Esophagus muscularis mucosa (tissue), 4 donors: ENCODE data around the gene SUPT4H1. TPM values are rescaled to one million over a fixed set of nuclear protein-coding genes. Genes with fewer than 3 reads are reported as not detected.

Source experiments
- DNase-seq: peaks from one replicate; pipeline ENCODE4 v3.0.0-alpha.2; 2017; ENCODE audit errors: extremely low spot score
- H3K27ac ChIP-seq, 4 donors: fragments of 200-600 bp; sonication (generic); replicated peaks in 1 of 4; 1 replicate in 3 of 4; 2 replicates in 1 of 4; pipeline ENCODE4 v1.5.1; 2016 to 2019; ENCODE audit warnings: mild to moderate bottlenecking in 1 of 4
- H3K27me3 ChIP-seq, 4 donors: fragments of 200-600 bp; sonication (generic); one replicate each; pipeline versions ENCODE4 v1.5.1 to v1.6.0; 2016 to 2019
- H3K36me3 ChIP-seq, 4 donors: fragments of 200-600 bp; sonication (generic); one replicate each; pipeline ENCODE4 v1.5.1; 2016 to 2019
- H3K4me1 ChIP-seq, 4 donors: fragments of 200-600 bp; sonication (generic); one replicate each; pipeline ENCODE4 v1.5.1; 2016 to 2019
- H3K4me3 ChIP-seq, 4 donors: fragments of 200-600 bp; sonication (generic); 1 replicate in 2 of 4; 2 replicates in 2 of 4; pipeline ENCODE4 v1.5.1; 2016 to 2019; ENCODE audit warnings: mild to moderate bottlenecking in 4 of 4, moderate library complexity in 1 of 4
- H3K9me3 ChIP-seq, 4 donors: fragments of 200-600 bp; sonication (generic); 1 replicate in 3 of 4; 2 replicates in 1 of 4; pipeline ENCODE4 v1.5.1; 2016 to 2019
- EP300 ChIP-seq: sonication (generic); formaldehyde crosslinking; IDR thresholded peaks from one replicate; pipeline ENCODE4 v1.6.1; 2017; ENCODE audit warnings: antibody characterized with exemption
- POLR2A ChIP-seq: fragments of 450-650 bp; IDR thresholded peaks from one replicate; pipeline ENCODE4 v1.6.1; 2017; ENCODE audit warnings: antibody characterized with exemption, moderate library complexity, mild to moderate bottlenecking, low read depth
- POLR2AphosphoS5 ChIP-seq, 2 donors: sonication (generic); formaldehyde crosslinking; IDR thresholded peaks; one replicate each; pipeline ENCODE4 v1.6.1; 2017; ENCODE audit warnings: antibody characterized with exemption in 2 of 2
- WGBS: methylation state at CpG from one replicate; pipeline ENCODE4 v1.1.5; 2018; 5-methylcytosine and 5-hydroxymethylcytosine counted together
- intact Hi-C: fragments of 100-400 bp; cut with DNase I; formaldehyde crosslinking; loops from one replicate; pipeline ENCODE4 v1.15.1; 2023
- total RNA-seq, 4 donors: library from RNA; depleted of rRNA; stranded (reverse); fragments of >200 nt; gene quantifications; one replicate each; pipeline versions ENCODE4 v1.1.0 to v1.2.1, GENCODE V29; 2016
- TF ChIP-seq, protein P1 (sequence below), 3 experiments: fragments of 200-600 bp in 2 of 3; fragments of 450-650 bp in 1 of 3; sonication (generic) in 2 of 3; IDR thresholded peaks; one replicate each; pipeline ENCODE4 v1.5.1; 2017 to 2019; ENCODE audit warnings: antibody characterized with exemption in 3 of 3, mild to moderate bottlenecking in 2 of 3, moderate library complexity in 1 of 3

Gene SUPT4H1
- total RNA-seq, 4 donors from 2014 or later: 35.3 to 59.6 (median 47.0) TPM

DNA sequence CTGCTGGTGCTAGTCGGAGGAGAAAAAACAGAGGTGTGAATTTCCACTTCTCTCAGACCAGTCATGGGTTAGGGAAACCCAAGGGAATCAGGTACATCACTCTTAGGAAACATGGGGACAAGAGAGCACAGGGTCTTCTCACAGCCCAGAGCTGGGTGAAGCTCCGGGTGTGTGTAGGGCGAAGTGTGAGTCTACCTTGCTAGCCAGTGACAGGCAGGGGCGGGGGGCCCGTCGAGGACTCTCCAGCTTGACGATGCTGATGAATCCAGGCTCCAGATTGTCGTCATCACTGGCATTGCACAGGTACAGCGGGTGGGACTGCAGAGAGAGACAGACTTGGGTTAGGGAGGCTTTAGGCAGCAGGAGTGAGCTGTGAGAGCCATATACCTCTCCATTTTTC, 18.7 kb upstream of the SUPT4H1 start:
- no peaks in the 10 kb centered on the region for H3K36me3 ChIP-seq
- no peak for DNase-seq
- no peak overlapping the region for H3K4me3 ChIP-seq
- intact Hi-C loops: no loop called here
- WGBS: 93% methylated on average over 9 of the region's 9 CpGs
- H3K27me3 ChIP-seq: no peaks in the 10 kb centered on the region
- H3K27ac ChIP-seq: no peak overlapping the region
- TF ChIP-seq POLR2A: no peak
- H3K4me1 ChIP-seq: no peaks in the 10 kb centered on the region
- H3K9me3 ChIP-seq: no peaks in the 10 kb centered on the region

DNA sequence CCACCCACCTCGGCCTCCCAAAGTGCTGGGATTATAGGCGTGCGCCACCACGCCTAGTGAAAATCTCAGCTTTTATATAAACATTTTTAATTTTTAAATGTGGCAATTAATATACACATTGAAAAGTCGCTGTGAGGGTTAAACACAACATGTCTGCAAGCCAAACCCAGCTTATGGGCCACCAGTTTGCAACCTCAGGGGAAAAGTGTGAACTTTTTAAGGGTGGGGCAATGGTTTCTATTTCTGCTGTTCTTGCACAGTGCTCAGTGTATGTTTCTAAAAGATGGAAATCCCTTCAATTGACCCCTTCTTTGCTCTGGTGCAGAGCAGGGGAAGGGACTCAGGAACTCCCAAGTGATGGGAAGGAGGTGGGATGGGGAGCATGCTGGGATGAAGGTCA, 18.3 kb upstream of the SUPT4H1 start:
- H3K9me3 ChIP-seq: no peaks in the 10 kb centered on the region
- DNase-seq: no peak
- TF ChIP-seq, protein P1, sequence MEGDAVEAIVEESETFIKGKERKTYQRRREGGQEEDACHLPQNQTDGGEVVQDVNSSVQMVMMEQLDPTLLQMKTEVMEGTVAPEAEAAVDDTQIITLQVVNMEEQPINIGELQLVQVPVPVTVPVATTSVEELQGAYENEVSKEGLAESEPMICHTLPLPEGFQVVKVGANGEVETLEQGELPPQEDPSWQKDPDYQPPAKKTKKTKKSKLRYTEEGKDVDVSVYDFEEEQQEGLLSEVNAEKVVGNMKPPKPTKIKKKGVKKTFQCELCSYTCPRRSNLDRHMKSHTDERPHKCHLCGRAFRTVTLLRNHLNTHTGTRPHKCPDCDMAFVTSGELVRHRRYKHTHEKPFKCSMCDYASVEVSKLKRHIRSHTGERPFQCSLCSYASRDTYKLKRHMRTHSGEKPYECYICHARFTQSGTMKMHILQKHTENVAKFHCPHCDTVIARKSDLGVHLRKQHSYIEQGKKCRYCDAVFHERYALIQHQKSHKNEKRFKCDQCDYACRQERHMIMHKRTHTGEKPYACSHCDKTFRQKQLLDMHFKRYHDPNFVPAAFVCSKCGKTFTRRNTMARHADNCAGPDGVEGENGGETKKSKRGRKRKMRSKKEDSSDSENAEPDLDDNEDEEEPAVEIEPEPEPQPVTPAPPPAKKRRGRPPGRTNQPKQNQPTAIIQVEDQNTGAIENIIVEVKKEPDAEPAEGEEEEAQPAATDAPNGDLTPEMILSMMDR (IDR thresholded peaks at IDR 0.05): no peak
- no peak for TF ChIP-seq EP300
- no peak for TF ChIP-seq POLR2A
- no peak for TF ChIP-seq POLR2AphosphoS5 (IDR thresholded peaks at IDR 0.05)
- H3K27ac ChIP-seq: no peak overlapping the region
- no peaks in the 10 kb centered on the region for H3K4me1 ChIP-seq
- H3K36me3 ChIP-seq: no peaks in the 10 kb centered on the region
- H3K4me3 ChIP-seq: no peak overlapping the region
- H3K27me3 ChIP-seq: no peaks in the 10 kb centered on the region
- WGBS: 93% methylated on average over 5 of the region's 5 CpGs
- intact Hi-C loops: no loop called here

DNA sequence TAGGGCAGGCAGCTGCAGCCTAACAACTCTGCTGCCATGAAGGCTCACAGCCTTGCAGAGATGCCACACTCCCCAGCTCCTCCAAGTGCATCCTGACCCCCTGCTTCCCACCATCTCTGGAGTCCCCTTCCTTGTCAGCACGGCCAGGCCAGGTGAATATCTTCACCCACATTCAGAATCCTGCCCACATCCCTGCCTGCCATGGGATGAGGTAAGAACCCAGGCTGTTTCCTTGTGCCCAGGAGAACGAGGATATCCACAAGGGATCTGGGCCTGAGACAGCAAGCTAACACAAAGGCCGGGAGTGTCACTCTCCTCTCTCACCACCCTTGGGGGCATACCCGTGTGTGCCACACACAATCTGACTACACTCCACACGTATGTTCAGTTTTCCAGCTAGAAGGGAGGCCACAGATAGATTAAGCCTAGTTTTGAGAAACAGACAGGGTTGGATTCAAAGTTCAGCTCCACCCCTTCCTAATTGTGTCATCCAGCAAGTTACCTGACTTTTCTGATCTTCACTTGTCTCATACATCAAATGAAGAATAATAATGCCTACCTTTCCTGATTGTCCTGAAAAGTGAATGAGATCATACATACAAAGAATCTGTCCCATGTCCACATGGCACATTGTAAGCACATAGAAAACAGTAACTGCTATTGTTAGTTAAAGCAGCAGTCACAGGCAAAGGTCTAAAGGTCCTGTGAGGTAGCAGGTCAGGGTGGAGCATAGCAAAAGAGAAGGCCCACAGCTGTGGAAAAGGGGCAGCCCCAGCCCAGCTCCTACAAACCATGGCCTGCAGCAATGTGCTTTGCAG, 17.4 kb upstream of the SUPT4H1 start:
- Histone ChIP-seq H3K9me3 (no peaks in the 10 kb centered on the region), H3K4me3 (no peak overlapping the region), H3K4me1 (no peaks in the 10 kb centered on the region), H3K27me3 (no peaks in the 10 kb centered on the region), H3K36me3 (no peaks in the 10 kb centered on the region), H3K27ac (no peak overlapping the region)
- 57% methylated on average over 5 of the region's 5 CpGs for WGBS
- DNase-seq: no peak
- TF ChIP-seq EP300 (no peak), POLR2AphosphoS5 (IDR thresholded peaks at IDR 0.05) (no peak), POLR2A (no peak)
- TF ChIP-seq, protein P1 (IDR thresholded peaks at IDR 0.05): no peak
- intact Hi-C loops: no loop called here

DNA sequence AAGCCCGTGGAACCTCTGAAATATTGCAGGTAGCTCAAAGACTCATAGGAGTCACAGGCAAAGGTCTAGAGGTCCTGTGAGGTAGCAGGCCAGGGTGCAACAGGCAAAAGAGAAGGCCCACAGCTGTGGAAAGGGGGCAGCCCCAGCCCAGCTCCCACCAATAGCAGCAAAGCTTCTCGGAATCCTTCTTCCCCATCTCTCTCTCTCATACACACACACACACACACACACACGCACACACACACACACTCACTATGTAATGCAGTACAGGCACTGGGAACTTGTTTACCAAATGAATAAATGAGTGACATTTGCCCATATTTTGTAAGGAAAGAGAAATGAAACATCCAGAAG, 16.8 kb upstream of the SUPT4H1 start:
- WGBS: 64% methylated on average over 3 of the region's 3 CpGs
- Histone ChIP-seq H3K4me3 (no peak overlapping the region), H3K9me3 (no peaks in the 10 kb centered on the region), H3K27me3 (no peaks in the 10 kb centered on the region), H3K27ac (no peak overlapping the region), H3K36me3 (no peaks in the 10 kb centered on the region), H3K4me1 (no peaks in the 10 kb centered on the region)
- no peak for DNase-seq
- intact Hi-C loops: no loop called here
- TF ChIP-seq POLR2A: no peak
- TF ChIP-seq, protein P1 (IDR thresholded peaks at IDR 0.05): no peak
- no peak for TF ChIP-seq POLR2AphosphoS5 (IDR thresholded peaks at IDR 0.05)
- TF ChIP-seq EP300: no peak

DNA sequence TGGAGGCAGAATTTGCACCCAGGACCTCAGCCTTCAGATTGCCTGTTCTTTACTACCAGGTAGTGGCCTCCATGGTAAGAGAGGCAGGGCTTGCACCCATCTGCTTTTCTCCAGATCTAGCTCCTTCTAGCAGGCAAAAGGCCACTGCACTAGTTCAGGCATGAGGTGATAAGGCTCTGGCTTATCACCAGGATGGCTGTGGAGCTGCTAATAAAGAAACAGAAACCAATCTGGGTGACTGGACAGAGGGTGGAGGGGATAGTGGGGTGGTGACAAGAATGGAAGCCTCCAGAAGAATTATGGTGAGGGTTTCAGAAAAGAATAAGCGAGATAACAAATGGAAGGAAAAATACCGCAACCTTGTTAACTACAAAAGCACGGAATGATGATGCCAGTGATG, 15.5 kb upstream of the SUPT4H1 start:
- Histone ChIP-seq H3K9me3 (no peaks in the 10 kb centered on the region), H3K27ac (no peak overlapping the region), H3K27me3 (no peaks in the 10 kb centered on the region), H3K4me1 (no peaks in the 10 kb centered on the region), H3K4me3 (no peak overlapping the region), H3K36me3 (no peaks in the 10 kb centered on the region)
- intact Hi-C loops: no loop called here
- DNase-seq: no peak
- TF ChIP-seq POLR2A (no peak), POLR2AphosphoS5 (IDR thresholded peaks at IDR 0.05) (no peak), EP300 (no peak)
- TF ChIP-seq, protein P1 (IDR thresholded peaks at IDR 0.05): no peak
- 99% methylated on average over 3 of the region's 3 CpGs for WGBS
